ENCODE data around the gene NLGN2. TPM values are rescaled to one million over a fixed set of nuclear protein-coding genes. Genes with fewer than 3 reads are reported as not detected.
"Not testable (repeated sequence)": the region's sequence is repeated elsewhere in the genome, so short reads cannot be mapped to it uniquely, and the experiment has no call there.

The NLGN2 gene
- 1 to 10 TPM; 7.6 to 8.4 TPM for total RNA-seq
- polyA plus RNA-seq (2013, experiment 1 of 2) = 2.9 TPM
- polyA plus RNA-seq (2013, experiment 2 of 2) = 4.6 TPM
- 0.92 to 12.1 (median 4.3) reads per million in 172 experiments for total RNA-seq

DNA sequence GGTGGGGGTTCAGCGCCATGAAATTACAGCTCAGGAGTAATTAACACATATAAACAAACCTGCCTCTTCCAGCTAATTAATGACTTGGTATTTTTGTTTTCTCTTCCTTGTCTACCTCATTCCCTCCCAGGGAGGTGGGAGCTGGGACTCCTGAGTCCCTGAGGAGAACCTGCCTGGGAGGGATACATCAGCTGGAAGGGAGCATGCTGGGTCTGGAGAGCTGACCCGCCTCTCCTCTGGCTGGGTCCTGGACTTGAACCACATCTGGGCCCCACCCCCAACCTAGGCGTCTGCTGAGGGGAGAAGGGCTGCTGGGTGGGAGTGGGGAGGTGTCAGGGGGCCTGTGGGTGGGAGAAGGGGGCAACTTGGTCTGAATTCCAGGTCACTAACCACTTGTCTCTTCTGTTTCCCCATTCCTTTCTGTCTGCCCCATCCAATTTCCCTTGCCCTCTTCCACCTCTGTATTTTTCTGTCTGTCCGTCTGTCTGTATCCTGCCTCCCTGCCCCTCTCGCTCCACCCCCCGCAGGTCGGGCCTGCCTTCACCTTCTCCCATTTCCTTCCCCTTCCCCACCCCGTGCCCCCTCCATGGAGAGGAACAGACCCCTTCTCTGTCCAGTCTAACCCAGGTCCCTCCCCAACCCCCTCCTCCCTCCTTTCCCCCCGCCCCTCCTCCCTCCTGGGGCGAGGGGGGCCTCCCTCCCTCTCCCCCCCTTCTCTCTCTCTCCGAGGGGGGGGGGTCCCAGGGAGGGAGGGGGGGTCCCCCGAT, at the start of gene NLGN2:
Gene NLGN2 (plus strand): TSS at position 361 of the 767 bp plus-strand sequence. CDS start 411 bp downstream, outside the sequence.
- TF ChIP-seq, protein P1, sequence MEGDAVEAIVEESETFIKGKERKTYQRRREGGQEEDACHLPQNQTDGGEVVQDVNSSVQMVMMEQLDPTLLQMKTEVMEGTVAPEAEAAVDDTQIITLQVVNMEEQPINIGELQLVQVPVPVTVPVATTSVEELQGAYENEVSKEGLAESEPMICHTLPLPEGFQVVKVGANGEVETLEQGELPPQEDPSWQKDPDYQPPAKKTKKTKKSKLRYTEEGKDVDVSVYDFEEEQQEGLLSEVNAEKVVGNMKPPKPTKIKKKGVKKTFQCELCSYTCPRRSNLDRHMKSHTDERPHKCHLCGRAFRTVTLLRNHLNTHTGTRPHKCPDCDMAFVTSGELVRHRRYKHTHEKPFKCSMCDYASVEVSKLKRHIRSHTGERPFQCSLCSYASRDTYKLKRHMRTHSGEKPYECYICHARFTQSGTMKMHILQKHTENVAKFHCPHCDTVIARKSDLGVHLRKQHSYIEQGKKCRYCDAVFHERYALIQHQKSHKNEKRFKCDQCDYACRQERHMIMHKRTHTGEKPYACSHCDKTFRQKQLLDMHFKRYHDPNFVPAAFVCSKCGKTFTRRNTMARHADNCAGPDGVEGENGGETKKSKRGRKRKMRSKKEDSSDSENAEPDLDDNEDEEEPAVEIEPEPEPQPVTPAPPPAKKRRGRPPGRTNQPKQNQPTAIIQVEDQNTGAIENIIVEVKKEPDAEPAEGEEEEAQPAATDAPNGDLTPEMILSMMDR (IDR thresholded peaks at IDR 0.05) = no peak
- Histone ChIP-seq H3K4me1 (ENCODE audit: insufficient read depth, low read length) (peaks cover 36% of the 10 kb centered on the region), H3K36me3 (ENCODE audit: insufficient read depth, low read length) (no peaks in the 10 kb centered on the region), H3K9me3 (ENCODE audit: control insufficient read depth in 1 of 2, insufficient read depth in 1 of 2, low read length in 2 of 2) (no peaks in the 10 kb centered on the region), H3K27me3 (ENCODE audit: control insufficient read depth in 1 of 2, insufficient read depth in 2 of 2, low read length in 2 of 2) (peaks cover 0 to 5% of the 10 kb centered on the region in 2 experiments), H3K4me3 (ENCODE audit: low read length) (no peak within 1 kb of the TSS), H3K27ac (ENCODE audit: low read depth in 1 of 2, low read length in 2 of 2) (no peak within 1 kb of the TSS)
- H3K27me3 Mint-ChIP-seq = no peaks in the 10 kb centered on the region
- DNase-seq (no peak), ATAC-seq (ENCODE audit: poor library complexity) (no peak)
- intact Hi-C loops (cut with DNase I, micrococcal nuclease) = loop anchor here (1.0 to 10.0 kb wide), 2 partner anchors 25 to 53 kb away; partner anchors contain the start of genes KCTD11 (in 1 of the 2) and TMEM95 (in 1 of the 2)
- no peaks in the 10 kb centered on the region for H3K9me3 Mint-ChIP-seq
- peak within 1 kb of the TSS; percentile 27 for H3K27ac Mint-ChIP-seq
- peak within 1 kb of the TSS; percentile 51 for H3K4me3 Mint-ChIP-seq
- H3K4me1 Mint-ChIP-seq (ENCODE audit: low read depth) = peaks cover 28% of the 10 kb centered on the region
- CTCF ChIA-PET = interaction anchor here (0.6 to 2.2 kb wide), 3 partner anchors 16 to 52 kb away, joined by 3 to 5 read pairs (median 4); partner anchors contain the start of gene TMEM95
- peaks cover 9% of the 10 kb centered on the region for H3K36me3 Mint-ChIP-seq (ENCODE audit: low read depth)
- POLR2A ChIA-PET = interaction anchor here (1.6 to 1.9 kb wide), 2 partner anchors 23 to 28 kb away, joined by 7 to 11 read pairs; partner anchors contain the start of gene TMEM102

GRCh38 chr17:7361906-7362305, 45.7 kb upstream of the NLGN2 start:
- H3K36me3 ChIP-seq (ENCODE audit: insufficient read depth, low read length) = no peaks in the 10 kb centered on the region
- H3K4me3 ChIP-seq (ENCODE audit: low read length) = no peak overlapping the region
- POLR2A ChIA-PET = no interaction called here
- Mint-ChIP-seq H3K9me3 (no peaks in the 10 kb centered on the region), H3K27ac (no peak overlapping the region), H3K27me3 (peaks cover 3% of the 10 kb centered on the region), H3K36me3 (ENCODE audit: low read depth) (no peaks in the 10 kb centered on the region), H3K4me1 (ENCODE audit: low read depth) (no peaks in the 10 kb centered on the region), H3K4me3 (no peak overlapping the region)
- H3K4me1 ChIP-seq (ENCODE audit: insufficient read depth, low read length) = no peaks in the 10 kb centered on the region
- TF ChIP-seq, protein P1 (IDR thresholded peaks at IDR 0.05) = no peak
- H3K27ac ChIP-seq (ENCODE audit: low read depth in 1 of 2, low read length in 2 of 2) = no peak overlapping the region
- intact Hi-C loops (cut with DNase I, micrococcal nuclease) = no loop called here
- H3K9me3 ChIP-seq (ENCODE audit: control insufficient read depth in 1 of 2, insufficient read depth in 1 of 2, low read length in 2 of 2) = no peaks in the 10 kb centered on the region
- CTCF ChIA-PET = no interaction called here
- H3K27me3 ChIP-seq (ENCODE audit: control insufficient read depth in 1 of 2, insufficient read depth in 2 of 2, low read length in 2 of 2) = no peaks in the 10 kb centered on the region
- ATAC-seq (ENCODE audit: poor library complexity) (no peak), DNase-seq (no peak)

GRCh38 chr17:7363311-7363710, 44.3 kb upstream of the NLGN2 start:
- POLR2A ChIA-PET = no interaction called here
- Mint-ChIP-seq H3K9me3 (no peaks in the 10 kb centered on the region), H3K27ac (no peak overlapping the region), H3K4me3 (no peak overlapping the region), H3K27me3 (peaks cover 3% of the 10 kb centered on the region), H3K36me3 (ENCODE audit: low read depth) (no peaks in the 10 kb centered on the region), H3K4me1 (ENCODE audit: low read depth) (no peaks in the 10 kb centered on the region)
- Histone ChIP-seq H3K9me3 (ENCODE audit: control insufficient read depth in 1 of 2, insufficient read depth in 1 of 2, low read length in 2 of 2) (no peaks in the 10 kb centered on the region), H3K36me3 (ENCODE audit: insufficient read depth, low read length) (no peaks in the 10 kb centered on the region), H3K27ac (ENCODE audit: low read depth in 1 of 2, low read length in 2 of 2) (no peak overlapping the region), H3K27me3 (ENCODE audit: control insufficient read depth in 1 of 2, insufficient read depth in 2 of 2, low read length in 2 of 2) (no peaks in the 10 kb centered on the region), H3K4me1 (ENCODE audit: insufficient read depth, low read length) (no peaks in the 10 kb centered on the region), H3K4me3 (ENCODE audit: low read length) (no peak overlapping the region)
- intact Hi-C loops (cut with DNase I, micrococcal nuclease) = no loop called here
- CTCF ChIA-PET = no interaction called here
- ATAC-seq (ENCODE audit: poor library complexity) (no peak), DNase-seq (no peak)
- TF ChIP-seq, protein P1 (IDR thresholded peaks at IDR 0.05) = no peak

DNA sequence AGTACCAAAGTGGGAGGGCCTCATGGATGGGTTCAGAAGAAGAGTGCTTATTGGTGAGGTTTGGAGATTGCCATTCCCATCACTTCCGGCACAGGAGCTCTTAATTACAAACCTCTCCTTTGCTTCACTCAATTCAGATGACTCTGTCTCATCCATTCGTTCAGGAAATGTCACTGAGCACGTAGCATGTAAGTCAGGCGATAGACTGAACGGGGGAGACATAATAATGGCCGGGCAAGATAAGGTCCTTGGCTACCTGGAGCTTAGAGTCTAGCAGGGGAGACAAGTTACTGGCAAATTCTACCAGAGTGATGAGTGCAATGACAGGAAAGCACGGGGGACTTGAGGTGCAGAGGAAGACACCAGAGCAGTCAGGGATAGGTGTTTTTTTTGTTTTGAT, 41.7 kb upstream of the NLGN2 start:
- H3K9me3 Mint-ChIP-seq; H3K36me3 Mint-ChIP-seq (ENCODE audit: low read depth); H3K9me3 ChIP-seq (ENCODE audit: control insufficient read depth in 1 of 2, insufficient read depth in 1 of 2, low read length in 2 of 2); H3K27ac Mint-ChIP-seq; H3K27me3 Mint-ChIP-seq; H3K4me1 ChIP-seq (ENCODE audit: insufficient read depth, low read length); CTCF ChIA-PET; H3K27ac ChIP-seq (ENCODE audit: low read depth in 1 of 2, low read length in 2 of 2); intact Hi-C loops (cut with DNase I, micrococcal nuclease); H3K4me1 Mint-ChIP-seq (ENCODE audit: low read depth); POLR2A ChIA-PET; ATAC-seq (ENCODE audit: poor library complexity); H3K27me3 ChIP-seq (ENCODE audit: control insufficient read depth in 1 of 2, insufficient read depth in 2 of 2, low read length in 2 of 2); H3K4me3 Mint-ChIP-seq; H3K4me3 ChIP-seq (ENCODE audit: low read length); H3K36me3 ChIP-seq (ENCODE audit: insufficient read depth, low read length); DNase-seq: not testable (repeated sequence)

Measured in CD4-positive, alpha-beta T cell (primary cell).